GM12892 (cell line): Measurements from ENCODE around the gene DNER.

Source experiments
- POLR2A ChIP-seq: IDR thresholded peaks from 2 replicates; pipeline ENCODE4 v1.6.1; 2011; ENCODE audit warnings: low read depth, low read length, control low read depth
- POLR2AphosphoS5 ChIP-seq: IDR thresholded peaks from 2 replicates; pipeline ENCODE4 v1.6.1; 2011; ENCODE audit warnings: low read depth, low read length, control low read depth
- TAF1 ChIP-seq: IDR thresholded peaks from 2 replicates; pipeline ENCODE4 v1.6.1; 2011; ENCODE audit warnings: low read depth, mild to moderate bottlenecking, control low read depth, low read length, borderline replicate concordance

GRCh38 chr2:229530434-229530833 lies 183.9 kb downstream of the DNER start:
- no peak for TF ChIP-seq POLR2AphosphoS5
- no peak for TF ChIP-seq TAF1
- no peak for TF ChIP-seq POLR2A
